Measurements from ENCODE around the gene CACNB4.

Gene CACNB4

GRCh38 chr2:152078662-152079061, 20.2 kb downstream of the CACNB4 start:
- no peak for TF ChIP-seq JUND (IDR thresholded peaks at IDR 0.05; ENCODE audit: low read depth)
- DNase-seq (ENCODE audit: low read depth in 1 of 2, low spot score in 1 of 2): no peak
- in situ Hi-C loops (cut with HindIII; ENCODE audit: low pct_unique_long_range_greater_than_20kb, low sequenced_read_pairs): no loop called here

DNA sequence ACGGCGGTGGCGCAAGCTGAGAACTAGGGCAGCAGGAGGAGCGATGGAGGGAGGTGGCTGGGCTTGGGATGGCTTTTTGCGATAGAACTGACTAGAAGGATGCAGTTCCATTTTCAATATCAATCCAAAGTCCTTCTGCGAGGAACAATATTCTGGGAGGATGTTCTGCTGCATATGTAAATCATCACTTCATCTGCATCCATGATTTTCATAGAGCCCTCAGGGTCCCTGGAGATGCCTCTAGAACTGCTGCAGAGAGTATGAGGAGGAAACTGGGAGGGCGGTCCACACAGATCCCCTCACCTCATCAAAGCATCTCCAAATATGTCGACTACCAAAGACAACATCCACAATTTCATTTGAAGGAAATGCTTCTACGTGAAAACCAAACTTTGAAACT, 20.8 kb downstream of the CACNB4 start:
- in situ Hi-C loops (cut with HindIII; ENCODE audit: low pct_unique_long_range_greater_than_20kb, low sequenced_read_pairs): no loop called here
- TF ChIP-seq JUND (IDR thresholded peaks at IDR 0.05; ENCODE audit: low read depth): no peak
- no peak for DNase-seq (ENCODE audit: low read depth in 1 of 2, low spot score in 1 of 2)

DNA sequence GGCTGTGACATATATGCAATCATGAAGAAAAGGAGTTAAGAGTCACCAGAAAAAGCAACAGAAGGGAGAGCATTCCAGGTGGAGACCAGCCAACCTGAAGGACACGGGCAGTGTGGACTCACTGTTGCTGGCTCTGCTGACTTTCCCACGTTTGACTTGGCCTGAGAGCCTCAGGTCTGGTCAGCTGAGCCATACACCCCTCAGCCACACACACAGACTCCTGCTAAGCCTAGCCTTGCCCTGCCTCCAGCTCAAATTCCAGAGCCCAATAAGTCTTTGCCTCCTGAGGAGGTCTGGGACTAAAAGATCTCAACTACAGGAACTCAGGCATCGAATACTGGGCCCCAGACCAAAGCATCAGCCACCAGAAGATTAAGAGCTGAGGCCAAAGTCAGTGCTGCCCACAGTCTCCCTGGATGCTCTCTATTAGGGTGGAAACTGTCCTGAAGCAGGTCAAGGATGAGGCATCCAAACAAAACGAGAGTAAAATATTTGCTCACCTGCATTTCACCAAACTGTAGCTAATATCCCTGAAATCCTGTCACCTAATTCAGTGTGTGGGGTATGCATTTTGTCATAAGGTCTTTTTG, 23.3 kb downstream of the CACNB4 start:
- DNase-seq (ENCODE audit: low read depth in 1 of 2, low spot score in 1 of 2): no peak
- TF ChIP-seq JUND (IDR thresholded peaks at IDR 0.05; ENCODE audit: low read depth): no peak
- in situ Hi-C loops (cut with HindIII; ENCODE audit: low pct_unique_long_range_greater_than_20kb, low sequenced_read_pairs): no loop called here

GRCh38 chr2:152072011-152072410, 26.8 kb downstream of the CACNB4 start:
- no peak for TF ChIP-seq JUND (IDR thresholded peaks at IDR 0.05; ENCODE audit: low read depth)
- no peak for DNase-seq (ENCODE audit: low read depth in 1 of 2, low spot score in 1 of 2)
- in situ Hi-C loops (cut with HindIII; ENCODE audit: low pct_unique_long_range_greater_than_20kb, low sequenced_read_pairs): no loop called here

GRCh38 chr2:152071518-152071917, 27.3 kb downstream of the CACNB4 start:
- no peak for DNase-seq (ENCODE audit: low read depth in 1 of 2, low spot score in 1 of 2)
- no peak for TF ChIP-seq JUND (IDR thresholded peaks at IDR 0.05; ENCODE audit: low read depth)
- in situ Hi-C loops (cut with HindIII; ENCODE audit: low pct_unique_long_range_greater_than_20kb, low sequenced_read_pairs): no loop called here

- DNase-seq (ENCODE audit: low read depth in 1 of 2, low spot score in 1 of 2): no peak
- in situ Hi-C loops (cut with HindIII; ENCODE audit: low pct_unique_long_range_greater_than_20kb, low sequenced_read_pairs): no loop called here
- TF ChIP-seq JUND (IDR thresholded peaks at IDR 0.05; ENCODE audit: low read depth): no peak
These were observed 27.8 kb downstream of the CACNB4 start for GRCh38 chr2:152071092-152071491.

- DNase-seq (ENCODE audit: low read depth in 1 of 2, low spot score in 1 of 2): no peak
- TF ChIP-seq JUND (IDR thresholded peaks at IDR 0.05; ENCODE audit: low read depth): no peak
- in situ Hi-C loops (cut with HindIII; ENCODE audit: low pct_unique_long_range_greater_than_20kb, low sequenced_read_pairs): no loop called here
These were observed 30.6 kb downstream of the CACNB4 start for GRCh38 chr2:152068226-152068625.

DNA sequence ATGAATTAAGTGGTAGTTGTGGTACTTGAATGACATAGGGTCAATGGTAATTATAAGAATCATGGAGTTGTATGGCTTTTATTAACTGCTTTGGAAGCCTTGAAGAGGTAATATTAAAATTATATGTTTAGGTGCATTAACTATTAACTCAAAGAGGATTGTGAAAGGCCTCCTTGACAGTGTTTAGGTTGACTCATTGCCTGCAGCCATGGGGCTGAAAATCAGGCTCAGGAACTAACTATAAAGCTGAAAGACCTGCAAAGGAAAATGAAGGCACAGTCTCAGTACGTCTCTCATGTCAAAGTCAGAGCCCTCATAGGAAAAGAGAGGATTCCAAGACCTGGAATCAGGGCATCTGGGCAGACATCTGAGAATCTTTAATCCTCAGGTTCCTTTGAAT, 31.0 kb downstream of the CACNB4 start:
- in situ Hi-C loops (cut with HindIII; ENCODE audit: low pct_unique_long_range_greater_than_20kb, low sequenced_read_pairs): no loop called here
- no peak for DNase-seq (ENCODE audit: low read depth in 1 of 2, low spot score in 1 of 2)
- no peak for TF ChIP-seq JUND (IDR thresholded peaks at IDR 0.05; ENCODE audit: low read depth)

DNA sequence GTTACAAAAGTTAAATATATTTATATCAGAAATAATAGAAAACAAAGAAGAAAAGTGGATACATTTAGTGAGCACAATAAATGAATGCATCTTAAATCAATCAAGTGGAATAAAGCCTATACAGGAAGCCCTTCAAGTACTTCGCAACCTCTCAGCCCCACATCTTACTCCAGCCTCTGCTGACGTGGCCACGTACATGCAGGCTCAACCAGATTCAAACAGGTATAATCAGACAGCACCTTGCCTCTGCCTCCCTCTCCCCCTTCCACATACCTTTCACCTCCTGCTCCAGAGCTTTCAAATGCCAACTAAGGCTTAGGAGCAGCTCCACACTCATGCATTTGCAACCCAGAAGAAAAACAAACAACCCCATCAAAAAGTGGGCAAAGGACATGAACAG, 32.9 kb downstream of the CACNB4 start:
- in situ Hi-C loops (cut with HindIII; ENCODE audit: low pct_unique_long_range_greater_than_20kb, low sequenced_read_pairs): no loop called here
- DNase-seq (ENCODE audit: low read depth in 1 of 2, low spot score in 1 of 2): no peak
- no peak for TF ChIP-seq JUND (IDR thresholded peaks at IDR 0.05; ENCODE audit: low read depth)

- DNase-seq (ENCODE audit: low read depth in 1 of 2, low spot score in 1 of 2): no peak
- in situ Hi-C loops (cut with HindIII; ENCODE audit: low pct_unique_long_range_greater_than_20kb, low sequenced_read_pairs): no loop called here
- no peak for TF ChIP-seq JUND (IDR thresholded peaks at IDR 0.05; ENCODE audit: low read depth)
These were observed 34.8 kb downstream of the CACNB4 start for GRCh38 chr2:152064001-152064400.

DNA sequence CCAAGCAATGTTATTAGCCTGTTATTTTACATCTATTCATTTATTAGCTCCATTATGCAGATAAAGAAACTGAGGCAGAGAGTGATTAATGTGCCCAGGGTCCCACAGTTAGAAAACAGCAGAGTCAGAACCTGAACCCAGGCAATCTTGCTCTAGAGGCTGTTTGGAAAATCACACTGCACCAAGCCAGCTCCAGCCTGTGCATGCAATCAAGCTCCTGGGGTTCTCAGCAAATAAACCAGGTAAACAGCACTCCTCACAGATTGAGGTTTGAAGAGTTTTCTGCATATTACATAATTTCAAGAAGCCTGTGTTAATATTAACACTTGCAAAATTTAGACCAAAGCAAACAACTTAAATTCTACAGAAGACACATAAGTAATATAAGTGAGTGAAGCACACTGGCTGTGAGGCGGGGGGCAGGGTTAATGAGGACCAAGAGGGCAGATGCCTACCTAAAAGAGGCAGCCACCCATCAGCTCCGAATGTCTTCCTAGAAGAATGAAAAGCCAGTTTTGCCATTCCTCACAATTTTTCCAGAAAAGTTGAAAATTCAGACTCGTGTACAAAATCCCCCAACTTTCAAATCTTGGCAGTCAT, 35.4 kb downstream of the CACNB4 start:
- DNase-seq (ENCODE audit: low read depth in 1 of 2, low spot score in 1 of 2): no peak
- TF ChIP-seq JUND (IDR thresholded peaks at IDR 0.05; ENCODE audit: low read depth): no peak
- in situ Hi-C loops (cut with HindIII; ENCODE audit: low pct_unique_long_range_greater_than_20kb, low sequenced_read_pairs): no loop called here

GRCh38 chr2:152062125-152063091, 36.4 kb downstream of the CACNB4 start:
- no peak for TF ChIP-seq JUND (IDR thresholded peaks at IDR 0.05; ENCODE audit: low read depth)
- DNase-seq (ENCODE audit: low read depth in 1 of 2, low spot score in 1 of 2): no peak
- in situ Hi-C loops (cut with HindIII; ENCODE audit: low pct_unique_long_range_greater_than_20kb, low sequenced_read_pairs): no loop called here

- no peak for TF ChIP-seq JUND (IDR thresholded peaks at IDR 0.05; ENCODE audit: low read depth)
- in situ Hi-C loops (cut with HindIII; ENCODE audit: low pct_unique_long_range_greater_than_20kb, low sequenced_read_pairs): no loop called here
- no peak for DNase-seq (ENCODE audit: low read depth in 1 of 2, low spot score in 1 of 2)
These were observed 37.5 kb downstream of the CACNB4 start for GRCh38 chr2:152061383-152061782.

All from T47D (cell line).